ENCODE measurements around the gene CXCL13. TPM values are rescaled to one million over a fixed set of nuclear protein-coding genes. Genes with fewer than 3 reads are reported as not detected.
"Not testable (repeated sequence)": the region's sequence is repeated elsewhere in the genome, so short reads cannot be mapped to it uniquely, and the experiment has no call there.

CXCL13 gene
- total and polyA plus RNA-seq, 11 donors = 0.24 TPM; not detected in 10

DNA sequence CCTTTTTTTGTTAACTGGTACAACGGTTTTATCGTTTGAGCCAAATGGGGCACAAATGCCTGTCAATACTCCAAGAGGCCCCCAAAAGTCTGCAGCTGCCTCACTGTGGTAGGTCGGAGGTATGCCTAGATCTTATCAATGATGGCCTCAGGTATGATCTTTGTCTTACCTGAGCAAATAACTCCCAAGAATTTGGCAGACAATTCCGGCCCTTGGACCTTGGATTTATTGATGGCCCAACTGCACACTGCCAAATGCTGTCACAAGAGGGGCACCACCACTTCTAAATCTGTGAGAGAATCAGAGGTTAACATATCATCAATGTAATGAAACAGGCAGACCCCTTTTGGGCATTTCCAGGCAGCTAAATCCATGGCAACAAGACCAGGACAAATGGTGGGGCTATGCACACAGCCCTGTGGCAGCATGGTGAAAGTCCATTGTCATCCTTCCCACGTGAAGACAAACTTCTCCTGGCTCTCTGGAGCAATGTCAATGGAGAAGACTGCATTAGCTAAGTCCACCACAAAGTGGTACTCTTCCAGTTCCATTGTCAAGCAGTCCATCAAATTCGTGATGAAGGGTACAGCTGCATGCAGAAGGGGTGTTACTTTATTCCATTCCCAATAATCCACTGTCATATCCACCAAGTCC, 28.6 kb downstream of the CXCL13 start:
- H3K27ac ChIP-seq = no peak overlapping the region
- no peaks in the 10 kb centered on the region for H3K36me3 ChIP-seq
- no peak for ATAC-seq
- 76 to 82% (median 80%) methylated on average over 5 to 6 of the region's 6 CpGs for WGBS, 4 donors
- no peak overlapping the region for H3K4me3 ChIP-seq
- intact Hi-C loops (cut with DNase I) = no loop called here
- DNase-seq = no peak
- TF ChIP-seq, protein P1, sequence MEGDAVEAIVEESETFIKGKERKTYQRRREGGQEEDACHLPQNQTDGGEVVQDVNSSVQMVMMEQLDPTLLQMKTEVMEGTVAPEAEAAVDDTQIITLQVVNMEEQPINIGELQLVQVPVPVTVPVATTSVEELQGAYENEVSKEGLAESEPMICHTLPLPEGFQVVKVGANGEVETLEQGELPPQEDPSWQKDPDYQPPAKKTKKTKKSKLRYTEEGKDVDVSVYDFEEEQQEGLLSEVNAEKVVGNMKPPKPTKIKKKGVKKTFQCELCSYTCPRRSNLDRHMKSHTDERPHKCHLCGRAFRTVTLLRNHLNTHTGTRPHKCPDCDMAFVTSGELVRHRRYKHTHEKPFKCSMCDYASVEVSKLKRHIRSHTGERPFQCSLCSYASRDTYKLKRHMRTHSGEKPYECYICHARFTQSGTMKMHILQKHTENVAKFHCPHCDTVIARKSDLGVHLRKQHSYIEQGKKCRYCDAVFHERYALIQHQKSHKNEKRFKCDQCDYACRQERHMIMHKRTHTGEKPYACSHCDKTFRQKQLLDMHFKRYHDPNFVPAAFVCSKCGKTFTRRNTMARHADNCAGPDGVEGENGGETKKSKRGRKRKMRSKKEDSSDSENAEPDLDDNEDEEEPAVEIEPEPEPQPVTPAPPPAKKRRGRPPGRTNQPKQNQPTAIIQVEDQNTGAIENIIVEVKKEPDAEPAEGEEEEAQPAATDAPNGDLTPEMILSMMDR (IDR thresholded peaks at IDR 0.05) = no peak
- TF ChIP-seq POLR2A (IDR thresholded peaks at IDR 0.05) = no peak
- H3K4me1 ChIP-seq = no peaks in the 10 kb centered on the region
- peaks cover 0 to 3% (median 0%) of the 10 kb centered on the region in 12 donors for H3K9me3 ChIP-seq
- H3K27me3 ChIP-seq = no peaks in the 10 kb centered on the region

DNA sequence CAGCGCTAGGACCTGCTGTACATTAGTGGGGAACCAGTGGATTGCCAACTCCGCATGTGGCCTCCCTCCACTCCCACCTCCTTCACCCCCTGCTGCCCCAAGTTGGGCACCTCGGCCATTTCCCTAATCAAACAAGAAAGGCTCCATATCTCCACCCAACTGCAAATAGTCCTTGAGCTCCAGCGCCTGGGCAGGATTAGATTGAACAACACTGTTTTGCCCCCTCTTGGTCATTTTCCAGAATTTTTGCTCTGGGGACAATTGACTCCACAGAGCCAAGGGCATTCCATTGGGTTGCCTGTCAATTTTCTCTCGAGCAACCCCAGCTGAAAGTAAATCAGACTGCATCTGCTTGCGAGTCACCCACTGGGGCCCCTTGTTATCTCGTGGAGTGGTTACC, 29.6 kb downstream of the CXCL13 start:
- TF ChIP-seq POLR2A (IDR thresholded peaks at IDR 0.05) = no peak
- TF ChIP-seq, protein P1 (IDR thresholded peaks at IDR 0.05) = no peak
- WGBS, 4 donors = 88 to 93% (median 90%) methylated on average over 7 of the region's 7 CpGs

DNA sequence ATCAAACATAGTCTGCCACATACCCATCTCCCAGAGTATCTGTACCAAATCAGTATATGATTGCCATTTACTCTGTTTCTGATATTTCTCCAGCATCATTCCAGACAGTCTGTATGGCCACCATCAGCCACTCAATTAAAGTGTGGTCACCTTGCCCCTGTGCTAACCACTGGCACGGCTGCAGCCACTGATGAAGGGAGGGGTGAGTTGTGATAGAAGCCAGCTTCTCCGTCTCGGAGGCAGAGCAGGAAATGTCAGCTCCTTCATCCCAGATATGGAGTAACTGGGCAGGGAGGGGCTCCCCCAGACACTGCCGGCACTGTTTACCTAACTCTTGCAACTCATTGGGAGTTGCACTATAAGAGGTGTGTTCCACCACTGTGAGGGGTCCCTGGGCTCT, 30.3 kb downstream of the CXCL13 start:
- no peak for DNase-seq
- Histone ChIP-seq H3K27ac (no peak overlapping the region), H3K36me3 (no peaks in the 10 kb centered on the region), H3K9me3 (peaks cover 0 to 3% (median 0%) of the 10 kb centered on the region in 12 donors), H3K4me1 (no peaks in the 10 kb centered on the region), H3K4me3 (no peak overlapping the region), H3K27me3 (no peaks in the 10 kb centered on the region)
- TF ChIP-seq, protein P1 (IDR thresholded peaks at IDR 0.05) = no peak
- no peak for TF ChIP-seq POLR2A (IDR thresholded peaks at IDR 0.05)
- ATAC-seq = no peak
- intact Hi-C loops (cut with DNase I) = no loop called here
- WGBS, 4 donors = 27 to 42% (median 34%) methylated on average over 3 to 4 of the region's 4 CpGs

More for the DNA sequence above, 29.6 kb downstream of the CXCL13 start:
- Histone ChIP-seq H3K27me3 (no peaks in the 10 kb centered on the region), H3K4me3 (no peak overlapping the region), H3K36me3 (no peaks in the 10 kb centered on the region), H3K9me3 (peaks cover 0 to 3% (median 0%) of the 10 kb centered on the region in 12 donors), H3K27ac (no peak overlapping the region), H3K4me1 (no peaks in the 10 kb centered on the region)
- ATAC-seq (no peak), DNase-seq (no peak)
- intact Hi-C loops (cut with DNase I) = no loop called here

DNA sequence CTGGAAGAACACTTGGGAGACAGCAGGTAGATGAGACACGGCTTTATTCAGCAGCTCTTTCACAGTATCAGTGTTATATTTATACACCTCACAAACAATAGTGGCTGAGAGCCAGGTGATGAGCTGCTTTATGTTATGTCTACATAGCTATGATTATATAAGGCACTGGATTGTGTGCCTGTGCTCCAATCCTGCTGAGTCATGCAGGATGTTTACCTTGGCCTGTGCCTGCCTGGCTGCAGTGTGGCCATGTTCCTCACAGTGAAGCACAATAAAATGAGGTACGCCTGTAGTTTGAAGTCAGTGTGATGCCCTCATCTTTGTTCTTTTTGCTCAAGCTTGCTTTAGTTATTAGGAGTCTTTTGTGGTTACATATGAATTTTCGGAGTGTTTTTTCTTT, 31.3 kb downstream of the CXCL13 start:
- no peak for DNase-seq
- Histone ChIP-seq H3K27ac (no peak overlapping the region), H3K36me3 (no peaks in the 10 kb centered on the region), H3K4me3 (no peak overlapping the region), H3K4me1 (no peaks in the 10 kb centered on the region), H3K27me3 (no peaks in the 10 kb centered on the region), H3K9me3 (peaks cover 0 to 3% (median 0%) of the 10 kb centered on the region in 12 donors)
- ATAC-seq = no peak
- no peak for TF ChIP-seq POLR2A (IDR thresholded peaks at IDR 0.05)
- TF ChIP-seq, protein P1 (IDR thresholded peaks at IDR 0.05) = no peak
- intact Hi-C loops (cut with DNase I) = no loop called here
- 70 to 75% (median 74%) methylated on average over 3 of the region's 3 CpGs for WGBS, 4 donors

DNA sequence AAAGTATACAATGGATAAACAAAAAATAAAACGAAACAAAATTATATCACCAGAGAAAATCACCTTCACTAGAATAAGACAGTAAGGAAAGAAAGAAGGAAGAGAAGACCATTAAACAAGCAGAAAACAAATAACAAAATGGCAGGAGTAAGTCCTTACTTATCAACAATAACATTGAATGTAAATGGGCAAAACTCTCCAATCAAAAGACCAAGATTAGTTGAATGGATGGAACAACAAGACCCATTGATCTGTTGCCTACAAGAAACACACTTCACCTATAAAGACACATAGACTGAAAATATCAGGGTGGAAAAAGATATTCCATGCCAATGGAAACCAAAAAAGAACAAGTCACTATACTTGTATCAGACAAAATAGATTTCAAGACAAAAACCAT, 38.4 kb downstream of the CXCL13 start:
- H3K4me1 ChIP-seq; H3K4me3 ChIP-seq; ATAC-seq; DNase-seq; H3K36me3 ChIP-seq; H3K27me3 ChIP-seq; H3K27ac ChIP-seq; intact Hi-C loops (cut with DNase I): not testable (repeated sequence)
- WGBS, 4 donors = 87 to 97% (median 92%) methylated on average over 1 of the region's 1 CpG
- H3K9me3 ChIP-seq = peaks cover 0 to 45% (median 22%) of the 10 kb centered on the region in 12 donors
